ENCODE measurements around the gene SMIM24.
A peak's percentile ranks its signal among the peaks of the same experiment; 100 is the strongest.

SMIM24 gene

GRCh38 chr19:3499738-3500428, 19.6 kb upstream of the SMIM24 start:
- DNase-seq = no peak

GRCh38 chr19:3497757-3498520, 17.6 kb upstream of the SMIM24 start:
- DNase-seq = no peak

- no peak for DNase-seq
Observed at GRCh38 chr19:3496392-3497273, 16.3 kb upstream of the SMIM24 start.

- peak in 2 of 51 donors; percentile 36 to 41 for DNase-seq
Observed at GRCh38 chr19:3494559-3494958, 14.2 kb upstream of the SMIM24 start.

- peak in 49 of 51 donors; percentile 21 to 97 (median 83) for DNase-seq
Observed at GRCh38 chr19:3494051-3494450, 13.7 kb upstream of the SMIM24 start.

- DNase-seq = no peak
Observed at GRCh38 chr19:3493651-3494050, 13.3 kb upstream of the SMIM24 start.

GRCh38 chr19:3492919-3493318, 12.6 kb upstream of the SMIM24 start:
- no peak for DNase-seq

GRCh38 chr19:3492131-3492839, 12.0 kb upstream of the SMIM24 start:
- DNase-seq = no peak

GRCh38 chr19:3491396-3492119, 11.2 kb upstream of the SMIM24 start:
- no peak for DNase-seq

- no peak for DNase-seq
Observed at GRCh38 chr19:3483226-3483628, 2.9 kb upstream of the SMIM24 start, which contains the start of gene SMIM44. SMIM44 (minus strand) TSS chr19:3483441; CDS start chr19:3483403, 38 bp downstream.

GRCh38 chr19:3482507-3483225, 2.3 kb upstream of the SMIM24 start:
- no peak for DNase-seq

GRCh38 chr19:3481241-3482090, 1.1 kb upstream of the SMIM24 start:
- DNase-seq = no peak

GRCh38 chr19:3479834-3480215, 500 bp downstream of the SMIM24 start:
- no peak for DNase-seq

GRCh38 chr19:3479177-3479833, 1.0 kb downstream of the SMIM24 start:
- peak in 3 of 51 donors; percentile 9 to 19 (median 14) for DNase-seq

- DNase-seq = no peak
Observed at GRCh38 chr19:3478409-3479176, 1.7 kb downstream of the SMIM24 start.

- no peak for DNase-seq
Observed at GRCh38 chr19:3477951-3478350, 2.4 kb downstream of the SMIM24 start.

- no peak for DNase-seq
Observed at GRCh38 chr19:3477506-3477905, 2.8 kb downstream of the SMIM24 start.

GRCh38 chr19:3476830-3477229, 3.5 kb downstream of the SMIM24 start:
- no peak for DNase-seq

Measured in hypothalamus (tissue), 51 donors.